GM21717 (cell line): ENCODE data around the gene DNM2.
"Not testable (repeated sequence)": the region's sequence is repeated elsewhere in the genome, so short reads cannot be mapped to it uniquely, and the experiment has no call there.

Source experiments
- ATAC-seq: cut with Tn5 transposase; IDR thresholded peaks from one replicate; pipeline ENCODE4 v1.9.1; 2021; ENCODE audit warnings: mild to moderate bottlenecking, moderate library complexity; ENCODE audit not compliant: unreplicated experiment

The DNM2 gene

GRCh38 chr19:10724573-10725071, 6.7 kb downstream of the DNM2 start:
- ATAC-seq = no peak

GRCh38 chr19:10725415-10725814, 7.5 kb downstream of the DNM2 start:
- no peak for ATAC-seq

- ATAC-seq = no peak
These were observed 8.4 kb downstream of the DNM2 start for GRCh38 chr19:10726268-10726667.

- no peak for ATAC-seq
These were observed 9.9 kb downstream of the DNM2 start for GRCh38 chr19:10727685-10728201.

- no peak for ATAC-seq
These were observed 11.5 kb downstream of the DNM2 start for GRCh38 chr19:10729411-10729810.

- no peak for ATAC-seq
These were observed 13.1 kb downstream of the DNM2 start for GRCh38 chr19:10730932-10731331.

GRCh38 chr19:10735741-10736140, 17.9 kb downstream of the DNM2 start:
- no peak for ATAC-seq

- ATAC-seq = no peak
These were observed 18.3 kb downstream of the DNM2 start for GRCh38 chr19:10736189-10736588.

GRCh38 chr19:10736916-10737551, 19.2 kb downstream of the DNM2 start:
- no peak for ATAC-seq

- no peak for ATAC-seq
These were observed 19.8 kb downstream of the DNM2 start for GRCh38 chr19:10737722-10738121.

- ATAC-seq = no peak
These were observed 22.9 kb downstream of the DNM2 start for GRCh38 chr19:10740798-10741197.

GRCh38 chr19:10742476-10742875, 24.6 kb downstream of the DNM2 start:
- ATAC-seq = no peak

GRCh38 chr19:10744253-10744798, 26.4 kb downstream of the DNM2 start:
- no peak for ATAC-seq

GRCh38 chr19:10744801-10745293, 27.0 kb downstream of the DNM2 start:
- ATAC-seq = no peak

- ATAC-seq = not testable (repeated sequence)
These were observed 28.6 kb downstream of the DNM2 start for GRCh38 chr19:10746437-10746836.

GRCh38 chr19:10747271-10747670, 29.4 kb downstream of the DNM2 start:
- ATAC-seq = no peak

- ATAC-seq = no peak
These were observed 29.8 kb downstream of the DNM2 start for GRCh38 chr19:10747674-10748073.

GRCh38 chr19:10748195-10748926, 30.5 kb downstream of the DNM2 start:
- ATAC-seq = no peak

GRCh38 chr19:10748927-10749434, 31.1 kb downstream of the DNM2 start:
- no peak for ATAC-seq

- no peak for ATAC-seq
These were observed 31.8 kb downstream of the DNM2 start for GRCh38 chr19:10749435-10750384.
